Heart right ventricle (tissue), 16 donors: ENCODE results near the gene POLD1. TPM values are rescaled to one million over a fixed set of nuclear protein-coding genes. Genes with fewer than 3 reads are reported as not detected.
A peak's percentile ranks its signal among the peaks of the same experiment; 100 is the strongest.

Experiments
- ATAC-seq, 8 donors: fragments of 200-7000 bp; cut with Tn5 transposase; one replicate each; pipeline ENCODE4 v1.9.1; 2020; ENCODE audit warnings: mild to moderate bottlenecking in 8 of 8, moderate library complexity in 8 of 8, moderate number of reproducible peaks in 1 of 8
- DNase-seq, 2 donors: peaks; one replicate each; pipeline ENCODE4 v3.0.0-alpha.2; 2020
- H3K27ac ChIP-seq, 10 donors: fragments of 200-600 bp; sonication (generic) in 2 of 10; one replicate each; pipeline versions ENCODE4 v1.5.0 to v1.8.0; 2020 to 2022; ENCODE audit warnings: mild to moderate bottlenecking in 3 of 10
- H3K27me3 ChIP-seq, 7 donors: fragments of 200-600 bp; one replicate each; pipeline ENCODE4 v1.8.0; 2021 to 2022; ENCODE audit warnings: mild to moderate bottlenecking in 2 of 7
- H3K36me3 ChIP-seq, 9 donors: fragments of 200-600 bp; sonication (generic) in 1 of 9; one replicate each; pipeline versions ENCODE4 v1.5.0 to v1.8.0; 2020 to 2022; ENCODE audit warnings: mild to moderate bottlenecking in 2 of 9
- H3K4me1 ChIP-seq, 9 donors: fragments of 200-600 bp; sonication (generic) in 1 of 9; one replicate each; pipeline versions ENCODE4 v1.5.0 to v1.8.0; 2020 to 2022; ENCODE audit warnings: mild to moderate bottlenecking in 4 of 9
- H3K4me3 ChIP-seq, 10 donors: fragments of 200-600 bp; sonication (generic) in 2 of 10; one replicate each; pipeline versions ENCODE4 v1.5.0 to v1.8.0; 2020 to 2022; ENCODE audit warnings: mild to moderate bottlenecking in 7 of 10, moderate library complexity in 2 of 10
- H3K9me3 ChIP-seq, 11 donors: fragments of 200-600 bp in 10 of 11; sonication (generic) in 2 of 11; one replicate each; pipeline versions ENCODE4 v1.5.0 to v1.8.0; 2013 to 2022; ENCODE audit warnings: mild to moderate bottlenecking in 2 of 11, control low read depth in 1 of 11, moderate library complexity in 1 of 11
- WGBS, 2 donors: extraction: QIAGEN DNeasy Blood & Tissue Kit; methylation state at CpG; one replicate each; pipeline ENCODE4 v1.1.7; 2013; ENCODE audit warnings: inconsistent platforms in 1 of 2; 5-methylcytosine and 5-hydroxymethylcytosine counted together
- intact Hi-C, 10 donors: fragments of 100-400 bp; cut with DNase I; formaldehyde crosslinking; loops; one replicate each; pipeline versions ENCODE4 v1.11.1 to v1.14.2; 2022
- polyA plus RNA-seq, 2 donors: library from polyadenylated mRNA; stranded (reverse); fragments of 200-250 nt; gene quantifications; one replicate each; pipeline ENCODE4 v1.2.3, GENCODE V29; 2013
- total RNA-seq, 10 donors: library from RNA; stranded (reverse); fragmentation: NEBNext Ultra II Directional in 3 of 10; extraction: Animal tissue kit (Norgen Biotek cat#: 25700) in 3 of 10; gene quantifications; one replicate each; pipeline versions ENCODE4 v1.2.1 to v1.2.4, GENCODE V29; 2021 to 2023
- TF ChIP-seq, protein P1 (sequence below), 9 donors: fragments of 200-600 bp; sonication (generic) in 2 of 9; IDR thresholded peaks; one replicate each; pipeline versions ENCODE4 v1.5.0 to v1.8.0; 2021 to 2022; ENCODE audit warnings: antibody characterized with exemption in 9 of 9, mild to moderate bottlenecking in 5 of 9, moderate library complexity in 1 of 9
- donor health status: Arrhythmogenic right ventricular cardiomyopathy.
- donor health status: ischemic (EF 13 %, LVEDD 7.1; RV severe dilation, severe dysfunction).
- donor health status: healthy with polysubstance abuse.
- donor health status: DM: no; HTN: yes; CAD: no.
- donor health status: DM: no; HTN: no; CAD: no.
- donor health status: ischemic (EF 25% LVEDD 6.9; RV normal size, moderate dysfunction).
- donor health status: ischemic (EF 25% LVEDD 5.7; RV mildly dilated, moderate dysfunction).
- donor health status: healthy.
- donor health status: DM: yes; HTN: yes; CAD: no.
- donor health status: Ischemic cardiomyopathy.
- donor health status: ischemic (EF 35%, LVEDD 5.7; RV mildly dilated, moderate dysfunction).
- donor health status: nonischemic (EF 11% LVEDD 7.7; RV severe dilation, severe dysfunction).
- donor health status: DM: yes; HTN: yes; CAD: no.
- donor health status: PGD.
- donor health status: ischemic (EF 29% LVEDD 5.4; RV normal size, mild dysfunction).
- donor health status: nonischemic (EF 23%, LVEDD 6.1; RV moderate dilation, normal function).

Gene POLD1
- total and polyA plus RNA-seq, 12 donors = 4.2 to 28.3 (median 11.3) TPM

DNA sequence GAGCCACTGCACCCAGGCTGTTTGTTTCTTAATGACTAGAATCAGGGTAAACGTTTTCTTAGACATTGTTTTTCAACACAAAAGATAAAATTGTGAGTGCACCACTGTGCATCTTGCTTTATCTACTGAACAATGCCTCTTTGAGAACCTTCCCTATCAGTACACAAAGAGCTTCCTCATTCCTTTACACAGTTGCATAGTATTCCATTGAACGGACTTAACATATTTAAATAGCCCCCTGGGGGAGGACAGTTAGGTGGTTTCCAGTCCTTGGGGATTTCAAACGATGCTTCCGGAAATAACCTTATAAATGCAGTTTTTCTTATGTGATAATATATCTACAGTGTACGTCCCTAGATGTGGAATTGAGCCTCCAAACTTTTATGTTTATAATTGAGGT, 8.6 kb downstream of the POLD1 start:
- TF ChIP-seq, protein P1, sequence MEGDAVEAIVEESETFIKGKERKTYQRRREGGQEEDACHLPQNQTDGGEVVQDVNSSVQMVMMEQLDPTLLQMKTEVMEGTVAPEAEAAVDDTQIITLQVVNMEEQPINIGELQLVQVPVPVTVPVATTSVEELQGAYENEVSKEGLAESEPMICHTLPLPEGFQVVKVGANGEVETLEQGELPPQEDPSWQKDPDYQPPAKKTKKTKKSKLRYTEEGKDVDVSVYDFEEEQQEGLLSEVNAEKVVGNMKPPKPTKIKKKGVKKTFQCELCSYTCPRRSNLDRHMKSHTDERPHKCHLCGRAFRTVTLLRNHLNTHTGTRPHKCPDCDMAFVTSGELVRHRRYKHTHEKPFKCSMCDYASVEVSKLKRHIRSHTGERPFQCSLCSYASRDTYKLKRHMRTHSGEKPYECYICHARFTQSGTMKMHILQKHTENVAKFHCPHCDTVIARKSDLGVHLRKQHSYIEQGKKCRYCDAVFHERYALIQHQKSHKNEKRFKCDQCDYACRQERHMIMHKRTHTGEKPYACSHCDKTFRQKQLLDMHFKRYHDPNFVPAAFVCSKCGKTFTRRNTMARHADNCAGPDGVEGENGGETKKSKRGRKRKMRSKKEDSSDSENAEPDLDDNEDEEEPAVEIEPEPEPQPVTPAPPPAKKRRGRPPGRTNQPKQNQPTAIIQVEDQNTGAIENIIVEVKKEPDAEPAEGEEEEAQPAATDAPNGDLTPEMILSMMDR (IDR thresholded peaks at IDR 0.05) = no peak
- H3K9me3 ChIP-seq = no peaks in the 10 kb centered on the region
- H3K27ac ChIP-seq = no peak overlapping the region
- 92 to 96% methylated on average over 5 of the region's 5 CpGs for WGBS, 2 donors
- intact Hi-C loops = no loop called here
- H3K4me3 ChIP-seq = no peak overlapping the region
- DNase-seq (no peak), ATAC-seq (no peak)
- peaks cover 0 to 28% (median 0%) of the 10 kb centered on the region in 9 donors for H3K36me3 ChIP-seq
- no peaks in the 10 kb centered on the region for H3K27me3 ChIP-seq
- H3K4me1 ChIP-seq = no peaks in the 10 kb centered on the region

- peaks cover 0 to 24% (median 0%) of the 10 kb centered on the region in 9 donors for H3K36me3 ChIP-seq
- no peaks in the 10 kb centered on the region for H3K9me3 ChIP-seq
- intact Hi-C loops = no loop called here
- DNase-seq (no peak), ATAC-seq (no peak)
- no peak overlapping the region for H3K4me3 ChIP-seq
- H3K4me1 ChIP-seq = no peaks in the 10 kb centered on the region
- 86 to 88% methylated on average over 4 of the region's 4 CpGs for WGBS, 2 donors
- no peak overlapping the region for H3K27ac ChIP-seq
- TF ChIP-seq, protein P1 (IDR thresholded peaks at IDR 0.05) = no peak
- H3K27me3 ChIP-seq = no peaks in the 10 kb centered on the region
These were observed 9.4 kb downstream of the POLD1 start for GRCh38 chr19:50393589-50393988.

DNA sequence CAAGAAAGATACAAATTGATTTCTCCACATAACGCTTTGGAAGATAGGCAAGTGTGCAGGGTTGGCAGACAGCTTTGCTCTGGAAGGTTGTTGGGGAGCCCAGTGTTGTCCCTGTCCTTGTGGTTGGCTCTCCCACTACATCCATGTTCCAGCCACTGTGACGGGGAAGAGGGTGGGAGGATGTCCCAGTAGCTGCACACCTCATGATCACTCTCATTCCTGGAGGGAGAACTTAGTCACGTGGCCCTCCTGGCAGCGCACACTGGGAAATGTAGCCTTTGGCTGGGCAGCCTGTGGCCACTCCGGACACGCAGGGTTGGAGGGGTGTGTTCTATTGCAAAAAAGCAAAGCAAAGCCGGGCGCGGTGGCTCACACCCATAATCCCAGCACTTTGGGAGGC, 9.9 kb downstream of the POLD1 start:
- Histone ChIP-seq H3K4me1 (no peaks in the 10 kb centered on the region), H3K27ac (no peak overlapping the region), H3K36me3 (peaks cover 0 to 24% (median 0%) of the 10 kb centered on the region in 9 donors), H3K9me3 (no peaks in the 10 kb centered on the region), H3K27me3 (no peaks in the 10 kb centered on the region), H3K4me3 (no peak overlapping the region)
- ATAC-seq = no peak
- no peak for DNase-seq
- 97 to 98% methylated on average over 9 of the region's 9 CpGs for WGBS, 2 donors
- TF ChIP-seq, protein P1 (IDR thresholded peaks at IDR 0.05) = no peak
- intact Hi-C loops = no loop called here

GRCh38 chr19:50398675-50399367, 14.7 kb downstream of the POLD1 start:
- ATAC-seq = peak in 1 of 8 donors; percentile 9
- 94% methylated on average over 13 of the region's 13 CpGs for WGBS, 2 donors
- H3K36me3 ChIP-seq = peaks cover 0 to 30% (median 0%) of the 10 kb centered on the region in 9 donors
- TF ChIP-seq, protein P1 (IDR thresholded peaks at IDR 0.05) = no peak
- H3K4me3 ChIP-seq = no peak overlapping the region
- H3K4me1 ChIP-seq = no peaks in the 10 kb centered on the region
- H3K9me3 ChIP-seq = no peaks in the 10 kb centered on the region
- DNase-seq = no peak
- no peak overlapping the region for H3K27ac ChIP-seq
- intact Hi-C loops = no loop called here
- H3K27me3 ChIP-seq = no peaks in the 10 kb centered on the region
